HepG2 (cell line): ENCODE data around the gene PSMG3. TPM values are rescaled to one million over a fixed set of nuclear protein-coding genes. Genes with fewer than 3 reads are reported as not detected.

Experiments used
- ELF1 ChIP-seq: sonication (generic); formaldehyde crosslinking; IDR thresholded peaks from 2 replicates; pipeline ENCODE4 v1.4.0; 2020; ENCODE audit warnings: missing genetic modification reagents
- ETS1 ChIP-seq: sonication (generic); formaldehyde crosslinking; IDR thresholded peaks from 2 replicates; pipeline ENCODE4 v1.4.0; 2020; ENCODE audit warnings: missing genetic modification reagents
- HINFP ChIP-seq: sonication (generic); formaldehyde crosslinking; IDR thresholded peaks from 2 replicates; pipeline ENCODE4 v1.4.0; 2020; ENCODE audit warnings: low read depth, mild to moderate bottlenecking, missing genetic modification reagents
- IKZF1 ChIP-seq: fragments of 450-650 bp; IDR thresholded peaks from 2 replicates; pipeline ENCODE4 v1.7.1; 2016
- KDM5A ChIP-seq: fragments of 200-600 bp; sonication (generic); IDR thresholded peaks from 2 replicates; pipeline ENCODE4 v1.7.0; 2018; ENCODE audit warnings: antibody characterized with exemption, mild to moderate bottlenecking, low read length, borderline replicate concordance
- PPARG ChIP-seq: conservative IDR thresholded peaks from 2 replicates; pipeline ENCODE4 v1.6.1; 2016; ENCODE audit warnings: missing biosample characterization, missing genetic modification reagents
- SAFB2 ChIP-seq: sonication (generic); formaldehyde crosslinking; IDR thresholded peaks from 2 replicates; pipeline ENCODE4 v1.5.1; 2020; ENCODE audit warnings: missing genetic modification reagents, low read depth, mild to moderate bottlenecking, borderline replicate concordance
- THAP9 ChIP-seq: sonication (generic); formaldehyde crosslinking; IDR thresholded peaks from 2 replicates; pipeline ENCODE4; 2020; ENCODE audit warnings: missing genetic modification reagents, mild to moderate bottlenecking, borderline replicate concordance
- WIZ ChIP-seq: sonication (generic); formaldehyde crosslinking; IDR thresholded peaks from 2 replicates; pipeline ENCODE4 v1.5.1; 2020; ENCODE audit warnings: mild to moderate bottlenecking, missing genetic modification reagents
- ZBTB43 ChIP-seq: sonication (generic); formaldehyde crosslinking; conservative IDR thresholded peaks from 2 replicates; pipeline ENCODE4 v1.4.0; 2020; ENCODE audit warnings: missing genetic modification reagents
- ZBTB8A ChIP-seq: sonication (generic); formaldehyde crosslinking; IDR thresholded peaks from 2 replicates; pipeline ENCODE4 v1.4.0; 2020; ENCODE audit warnings: mild to moderate bottlenecking, low read depth, missing genetic modification reagents, borderline replicate concordance
- ZNF121 ChIP-seq: sonication (generic); formaldehyde crosslinking; IDR thresholded peaks from 2 replicates; pipeline ENCODE4 v1.5.0; 2020; ENCODE audit warnings: mild to moderate bottlenecking, missing genetic modification reagents
- ZNF556 ChIP-seq: sonication (generic); formaldehyde crosslinking; IDR thresholded peaks from 2 replicates; pipeline ENCODE4 v1.4.0; 2020; ENCODE audit warnings: mild to moderate bottlenecking, missing genetic modification reagents, borderline replicate concordance
- ZNF687 ChIP-seq: sonication (generic); formaldehyde crosslinking; IDR thresholded peaks from 2 replicates; pipeline ENCODE4 v1.5.1; 2020; ENCODE audit warnings: mild to moderate bottlenecking, missing genetic modification reagents, moderate library complexity
- ZNF713 ChIP-seq: sonication (generic); formaldehyde crosslinking; IDR thresholded peaks from 2 replicates; pipeline ENCODE4 v1.4.0; 2020; ENCODE audit warnings: mild to moderate bottlenecking, missing genetic modification reagents
- ZNF761 ChIP-seq: sonication (generic); formaldehyde crosslinking; conservative IDR thresholded peaks from 2 replicates; pipeline ENCODE4 v1.4.0; 2020; ENCODE audit warnings: mild to moderate bottlenecking, missing genetic modification reagents
- ZSCAN31 ChIP-seq: sonication (generic); formaldehyde crosslinking; IDR thresholded peaks from 2 replicates; pipeline ENCODE4 v1.5.0; 2020; ENCODE audit warnings: low read depth, mild to moderate bottlenecking, missing genetic modification reagents
- polyA plus RNA-seq, 8 experiments: library from polyadenylated mRNA; depleted of rRNA in 3 of 8; stranded (reverse) in 7 of 8; unstranded in 1 of 8; fragments of >200 nt; fragmentation: Illumina TruSeq in 4 of 8; extraction: Trizol in 4 of 8; gene quantifications; 2 replicates each; pipeline versions ENCODE4 v1.2.1 to v1.2.3, GENCODE V29; 2011 to 2016; ENCODE audit warnings: low read depth in 4 of 8, missing spikeins in 1 of 8, mixed read lengths in 1 of 8; ENCODE audit not compliant: insufficient read depth in 1 of 8
- total RNA-seq, 5 experiments: library from RNA; depleted of rRNA; stranded (reverse); fragments of >200 nt; fragmentation: Illumina TruSeq; extraction: Trizol; gene quantifications; 2 replicates each; pipeline ENCODE4 v1.2.3, GENCODE V29; 2016; ENCODE audit warnings: low read depth in 1 of 5

The PSMG3 gene
- total and polyA plus RNA-seq, 2 of the 13 experiments (the other 11 are each of a cell fraction or from before 2014, with no cell fraction given) = 29.6 to 48.4 TPM

GRCh38 chr7:1569833-1570632 is at the start of gene PSMG3 (continued):
- TF ChIP-seq THAP9 (peak; percentile 65; the same call in 1 of the 2 replicates), HINFP (CRISPR knock-in tag) (0 out of 2 replicates have a peak, but pooled peaks have one; percentile 54), ZNF713 (no peak), ZNF687 (CRISPR knock-in tag) (peak; percentile 79), ELF1 (peak; percentile 82), ZNF761 (CRISPR knock-in tag) (peak; percentile 71; the same call in 1 of the 2 replicates), ZNF121 (no peak), PPARG (CRISPR knock-in tag) (no peak), WIZ (CRISPR knock-in tag) (no peak), ZSCAN31 (CRISPR knock-in tag) (0 out of 2 replicates have a peak, but pooled peaks have one; percentile 8), ZBTB8A (no peak), ETS1 (CRISPR knock-in tag) (no peak), ZNF556 (CRISPR knock-in tag) (peak; percentile 70; the same call in 1 of the 2 replicates), IKZF1 (no peak), ZBTB43 (CRISPR knock-in tag) (0 out of 2 replicates have a peak, but pooled peaks have one; percentile 48), KDM5A (peak; percentile 87), SAFB2 (CRISPR knock-in tag) (no peak; the same call in 1 of the 2 replicates)
